A673 (cell line): ENCODE data around the gene ADAMTS14. TPM values are rescaled to one million over a fixed set of nuclear protein-coding genes. Genes with fewer than 3 reads are reported as not detected.

Experiments
- BruUV-seq: library from RNA; stranded (reverse); fragments of 400-500 nt; replicated peaks from 2 replicates; lab custom pipeline; 2021; lab: Mats Ljungman, UMichigan
- CTCF ChIA-PET: fragments of 300-600 bp; sonication (Branson Sonifier 250); formaldehyde crosslinking; loops from one replicate; lab custom pipeline; 2022; ENCODE audit warnings: antibody characterized with exemption; lab: Charles Lee
- POLR2A ChIA-PET: fragments of 300-600 bp; sonication (Branson Sonifier 250); formaldehyde crosslinking; loops from one replicate; lab custom pipeline; 2022; ENCODE audit warnings: antibody characterized with exemption; ENCODE audit not compliant: low non-redundant PET; lab: Charles Lee
- DNase-seq: peaks from one replicate; pipeline ENCODE4 v3.0.0-alpha.2; 2015; ENCODE audit warnings: low spot score
- H3K27ac ChIP-seq: fragments of 200-600 bp; sonication (generic); 2 replicates; pipeline ENCODE4 v1.5.1; 2016; ENCODE audit warnings: mixed run types, low read depth, mild to moderate bottlenecking, mixed read lengths, antibody characterized with exemption, low read length; ENCODE audit not compliant: poor library complexity, severe bottlenecking
- H3K27me3 ChIP-seq: fragments of 200-600 bp; sonication (generic); replicated peaks from 2 replicates; pipeline ENCODE4 v1.6.1; 2017; ENCODE audit warnings: mixed run types, low read depth, mild to moderate bottlenecking, mixed read lengths, antibody characterized with exemption, low read length; ENCODE audit not compliant: insufficient read depth, poor library complexity
- H3K36me3 ChIP-seq: fragments of 200-600 bp; sonication (generic); 2 replicates; pipeline ENCODE4 v1.6.1; 2016; ENCODE audit warnings: mixed run types, mild to moderate bottlenecking, mixed read lengths, antibody characterized with exemption, low read length; ENCODE audit not compliant: insufficient read depth, poor library complexity, severe bottlenecking
- H3K4me1 ChIP-seq: fragments of 200-600 bp; sonication (generic); 2 replicates; pipeline ENCODE4 v1.6.1; 2017; ENCODE audit warnings: mixed run types, mild to moderate bottlenecking, mixed read lengths, antibody characterized with exemption, low read length; ENCODE audit not compliant: insufficient read depth, poor library complexity, severe bottlenecking
- H3K4me3 ChIP-seq: fragments of 200-600 bp; sonication (generic); 2 replicates; pipeline ENCODE4 v1.5.1; 2016; ENCODE audit warnings: low read depth, mixed run types, mild to moderate bottlenecking, mixed read lengths, low read length; ENCODE audit not compliant: poor library complexity, severe bottlenecking
- H3K9me3 ChIP-seq: fragments of 200-600 bp; sonication (generic); 2 replicates; pipeline ENCODE4 v1.6.1; 2016; ENCODE audit warnings: mixed run types, low read depth, mild to moderate bottlenecking, mixed read lengths, antibody characterized with exemption, low read length; ENCODE audit not compliant: poor library complexity, severe bottlenecking
- EZH2 ChIP-seq: fragments of 200-600 bp; sonication (generic); IDR thresholded peaks from 2 replicates; pipeline ENCODE4 v1.6.1; 2017; ENCODE audit warnings: borderline replicate concordance, low read depth, mild to moderate bottlenecking, mixed read lengths, antibody characterized with exemption, low read length; ENCODE audit not compliant: poor library complexity, severe bottlenecking
- intact Hi-C: fragments of 100-400 bp; cut with micrococcal nuclease; formaldehyde crosslinking; loops from one replicate; pipeline ENCODE4 v1.10.0; 2022; ENCODE audit not compliant: unreplicated experiment
- total RNA-seq: library from RNA; stranded (reverse); gene quantifications from 2 replicates; pipeline ENCODE4 v1.2.3, GENCODE V29; 2021
- TF ChIP-seq, protein P1 (sequence below): fragments of 300-800, 200-600 bp; sonication (generic); conservative IDR thresholded peaks from 2 replicates; pipeline ENCODE4 v1.5.1; 2017; ENCODE audit warnings: low read depth, mild to moderate bottlenecking, antibody characterized with exemption, low read length, moderate library complexity, mixed read lengths

ADAMTS14 gene
- total RNA-seq, 1 experiment from 2014 or later = 0.21 TPM

DNA sequence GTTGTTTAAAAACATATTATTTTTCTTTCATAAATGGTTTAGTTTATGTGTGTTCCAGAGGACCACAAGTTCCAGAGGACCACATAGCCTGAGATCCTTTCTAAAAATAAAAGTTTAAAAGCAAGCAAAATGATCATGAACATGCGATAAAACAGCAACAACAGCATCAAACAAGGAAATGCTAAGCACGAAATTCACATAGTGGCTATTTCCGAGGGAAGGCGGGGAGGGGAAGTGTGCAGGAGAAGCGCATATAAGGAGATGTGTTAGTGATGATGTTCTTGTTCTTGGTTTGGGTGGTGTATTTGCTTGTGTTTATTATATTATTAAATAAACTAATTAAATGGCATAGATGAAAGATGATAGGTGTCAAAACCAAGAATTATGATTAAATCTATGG lies 111.7 kb downstream of the ADAMTS14 start:
- TF ChIP-seq EZH2 = no peak
- TF ChIP-seq, protein P1, sequence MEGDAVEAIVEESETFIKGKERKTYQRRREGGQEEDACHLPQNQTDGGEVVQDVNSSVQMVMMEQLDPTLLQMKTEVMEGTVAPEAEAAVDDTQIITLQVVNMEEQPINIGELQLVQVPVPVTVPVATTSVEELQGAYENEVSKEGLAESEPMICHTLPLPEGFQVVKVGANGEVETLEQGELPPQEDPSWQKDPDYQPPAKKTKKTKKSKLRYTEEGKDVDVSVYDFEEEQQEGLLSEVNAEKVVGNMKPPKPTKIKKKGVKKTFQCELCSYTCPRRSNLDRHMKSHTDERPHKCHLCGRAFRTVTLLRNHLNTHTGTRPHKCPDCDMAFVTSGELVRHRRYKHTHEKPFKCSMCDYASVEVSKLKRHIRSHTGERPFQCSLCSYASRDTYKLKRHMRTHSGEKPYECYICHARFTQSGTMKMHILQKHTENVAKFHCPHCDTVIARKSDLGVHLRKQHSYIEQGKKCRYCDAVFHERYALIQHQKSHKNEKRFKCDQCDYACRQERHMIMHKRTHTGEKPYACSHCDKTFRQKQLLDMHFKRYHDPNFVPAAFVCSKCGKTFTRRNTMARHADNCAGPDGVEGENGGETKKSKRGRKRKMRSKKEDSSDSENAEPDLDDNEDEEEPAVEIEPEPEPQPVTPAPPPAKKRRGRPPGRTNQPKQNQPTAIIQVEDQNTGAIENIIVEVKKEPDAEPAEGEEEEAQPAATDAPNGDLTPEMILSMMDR = no peak
- ChIA-PET POLR2A (no interaction called here), CTCF (no interaction called here)
- intact Hi-C loops = no loop called here
- Histone ChIP-seq H3K9me3 (no peaks in the 10 kb centered on the region), H3K4me3 (no peak overlapping the region), H3K4me1 (no peaks in the 10 kb centered on the region), H3K27ac (no peak overlapping the region), H3K36me3 (no peaks in the 10 kb centered on the region), H3K27me3 (no peaks in the 10 kb centered on the region)
- BruUV-seq = no TSS peak
- DNase-seq = no peak

DNA sequence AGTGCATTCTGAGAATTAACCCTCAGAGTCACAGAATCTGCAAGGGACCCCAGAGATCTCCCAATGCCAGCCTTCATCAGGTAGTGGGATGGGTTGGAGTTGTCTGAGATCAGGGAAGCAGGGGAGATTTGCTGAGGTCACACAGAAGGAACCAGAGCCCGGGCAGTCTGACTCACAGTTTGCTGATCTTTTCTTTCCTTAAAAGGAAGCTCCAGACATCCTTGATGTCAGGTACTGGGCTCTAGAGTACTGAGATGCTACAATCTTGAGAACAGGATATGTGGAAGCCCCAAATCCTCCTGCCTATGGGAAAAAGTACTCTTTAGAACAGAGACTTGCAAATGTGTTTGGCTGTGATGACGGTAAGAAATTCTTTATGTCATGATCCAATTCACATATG lies 112.2 kb downstream of the ADAMTS14 start:
- Histone ChIP-seq H3K27me3 (no peaks in the 10 kb centered on the region), H3K27ac (no peak overlapping the region), H3K9me3 (no peaks in the 10 kb centered on the region), H3K4me3 (no peak overlapping the region), H3K36me3 (no peaks in the 10 kb centered on the region), H3K4me1 (no peaks in the 10 kb centered on the region)
- DNase-seq = no peak
- BruUV-seq = no TSS peak
- POLR2A ChIA-PET = no interaction called here
- TF ChIP-seq, protein P1 = no peak
- TF ChIP-seq EZH2 = no peak
- CTCF ChIA-PET = no interaction called here
- intact Hi-C loops = no loop called here

DNA sequence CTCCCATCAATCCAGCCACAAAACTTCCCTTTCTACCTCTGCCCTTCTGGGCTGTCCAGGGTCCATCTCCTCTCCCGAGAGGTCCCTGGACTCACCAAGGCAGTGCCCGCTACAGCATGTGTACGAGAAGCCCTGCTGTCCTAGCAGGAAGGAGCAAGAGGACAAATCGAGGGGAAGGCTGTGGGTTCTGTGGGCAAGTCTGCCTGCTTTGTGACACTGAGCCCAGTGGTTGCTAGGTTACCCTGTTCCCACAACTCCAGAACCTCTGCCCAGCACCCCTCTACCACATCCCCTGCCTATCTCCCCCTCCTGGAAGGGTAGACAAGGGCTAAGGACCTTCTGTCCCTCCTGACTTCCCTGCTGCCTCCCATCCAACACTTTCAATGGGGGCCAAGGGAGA lies 112.9 kb downstream of the ADAMTS14 start, which contains the start of gene TBATA:
Gene TBATA (minus strand): TSS at position 188 of the 400 bp plus-strand sequence. CDS start 1,998 bp downstream, outside the sequence.
- BruUV-seq = no TSS peak
- H3K4me3 ChIP-seq = no peak within 1 kb of the TSS
- H3K36me3 ChIP-seq = no peaks in the 10 kb centered on the region
- no peak for DNase-seq
- TF ChIP-seq, protein P1 = no peak
- TF ChIP-seq EZH2 = no peak
- intact Hi-C loops = no loop called here
- ChIA-PET POLR2A (no interaction called here), CTCF (no interaction called here)
- H3K4me1 ChIP-seq = no peaks in the 10 kb centered on the region
- H3K27me3 ChIP-seq = no peaks in the 10 kb centered on the region
- H3K27ac ChIP-seq = no peak within 1 kb of the TSS
- no peaks in the 10 kb centered on the region for H3K9me3 ChIP-seq
